GM21390 (cell line): ENCODE measurements around the gene GPX8.
A peak's percentile ranks its signal among the peaks of the same experiment; 100 is the strongest.

Experiments used
- ATAC-seq: cut with Tn5 transposase; IDR thresholded peaks from one replicate; pipeline ENCODE4 v1.9.1; 2021; ENCODE audit not compliant: unreplicated experiment

The GPX8 gene

DNA sequence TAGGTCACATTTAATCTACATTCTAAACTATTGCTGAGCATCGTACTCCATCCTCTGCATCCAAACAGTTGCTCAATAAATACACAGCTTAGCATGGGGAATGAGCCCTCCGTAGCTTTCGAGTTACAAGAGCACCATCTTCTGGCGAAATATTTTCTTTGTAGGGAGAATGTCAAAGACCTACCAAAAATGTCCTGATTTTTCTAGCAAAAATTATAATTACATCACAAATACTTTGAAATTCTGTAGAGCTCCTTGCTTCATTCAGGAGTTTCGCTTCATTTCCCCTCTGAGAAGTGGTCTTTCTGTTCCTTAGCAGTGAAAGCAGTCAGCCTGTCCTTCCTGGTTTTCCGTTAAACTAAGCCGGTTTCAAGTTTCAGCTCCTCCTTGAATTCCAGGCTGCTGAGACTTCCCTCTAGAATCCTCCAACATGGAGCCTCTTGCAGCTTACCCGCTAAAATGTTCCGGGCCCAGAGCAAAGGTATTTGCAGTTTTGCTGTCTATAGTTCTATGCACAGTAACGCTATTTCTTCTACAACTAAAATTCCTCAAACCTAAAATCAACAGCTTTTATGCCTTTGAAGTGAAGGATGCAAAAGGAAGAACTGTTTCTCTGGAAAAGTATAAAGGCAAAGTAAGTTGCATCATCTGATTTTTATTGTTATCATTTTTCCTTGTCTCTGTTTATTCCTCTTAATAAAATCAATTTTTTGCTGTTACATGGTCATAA lies at the start of gene GPX8:
Gene GPX8, plus strand, starts transcription at position 409 of the 730 bp plus-strand sequence. Its CDS starts 22 bp downstream, at position 431.
- ATAC-seq: no peak

DNA sequence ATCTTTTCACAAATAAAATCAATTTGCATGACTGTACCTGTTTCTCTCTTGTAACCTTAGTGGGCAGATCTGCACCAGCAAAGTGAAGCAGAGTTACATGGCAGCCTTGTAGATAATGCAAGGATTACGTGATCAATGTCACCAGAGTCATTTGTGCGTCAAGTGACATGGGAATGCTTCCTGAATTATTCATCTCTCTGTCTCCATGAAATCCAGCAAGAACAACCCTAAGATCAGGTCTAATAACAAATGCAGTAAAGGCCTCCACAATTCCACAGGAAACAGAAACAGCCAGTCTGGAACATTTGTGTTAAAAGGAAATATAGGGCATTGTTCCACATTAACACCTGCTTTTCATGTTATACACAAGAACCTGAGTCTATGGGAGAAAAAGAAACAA lies 49.8 kb upstream of the GPX8 start:
- ATAC-seq: no peak

GRCh38 chr5:55113327-55113726 lies 46.6 kb upstream of the GPX8 start:
- ATAC-seq: no peak

DNA sequence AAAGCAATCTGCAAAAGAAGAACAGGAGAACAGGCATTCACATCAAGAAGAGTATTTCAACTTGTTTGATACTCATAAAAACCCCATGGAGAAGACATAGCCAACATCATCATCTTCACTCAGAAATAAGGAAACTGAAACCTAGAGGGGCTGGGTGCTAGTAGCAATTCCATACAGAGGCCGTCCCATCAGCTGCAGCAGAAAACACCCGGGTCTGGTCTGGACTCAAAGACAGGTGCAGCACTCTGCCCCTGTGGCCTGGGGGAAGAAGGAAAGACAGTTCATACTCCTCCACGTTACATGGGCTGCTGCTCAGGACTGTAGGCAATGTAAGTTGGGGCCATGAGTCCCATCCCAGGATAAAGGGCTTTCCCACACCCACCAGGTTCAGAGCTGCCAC lies 45.9 kb upstream of the GPX8 start:
- ATAC-seq: no peak

GRCh38 chr5:55123365-55123764 lies 36.6 kb upstream of the GPX8 start:
- no peak for ATAC-seq

- no peak for ATAC-seq
Measured at GRCh38 chr5:55134053-55134722, 25.8 kb upstream of the GPX8 start.

- no peak for ATAC-seq
Measured at GRCh38 chr5:55136521-55136920, 23.4 kb upstream of the GPX8 start.

GRCh38 chr5:55140908-55141665 lies 18.9 kb upstream of the GPX8 start:
- no peak for ATAC-seq

GRCh38 chr5:55141945-55142690 lies 17.9 kb upstream of the GPX8 start:
- no peak for ATAC-seq

DNA sequence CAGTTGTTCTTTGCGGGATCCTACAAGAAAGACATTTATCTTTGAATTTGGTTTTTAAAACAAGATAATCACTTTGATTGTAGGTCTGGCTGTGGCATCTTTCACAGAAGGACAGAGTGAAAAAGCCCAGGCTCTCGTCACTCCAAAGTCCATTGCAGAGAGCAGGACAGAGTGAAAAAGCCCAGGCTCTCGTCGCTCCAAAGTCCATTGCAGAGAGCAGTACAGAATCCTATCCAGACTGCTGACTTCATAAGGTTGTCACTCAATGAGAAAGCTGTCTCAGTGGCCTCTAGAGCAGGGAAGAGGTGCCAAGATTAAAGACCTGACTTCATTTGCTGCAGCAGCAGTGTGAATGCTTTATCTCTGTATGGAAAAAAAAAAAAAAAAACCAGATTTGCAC lies 16.3 kb upstream of the GPX8 start:
- no peak for ATAC-seq

DNA sequence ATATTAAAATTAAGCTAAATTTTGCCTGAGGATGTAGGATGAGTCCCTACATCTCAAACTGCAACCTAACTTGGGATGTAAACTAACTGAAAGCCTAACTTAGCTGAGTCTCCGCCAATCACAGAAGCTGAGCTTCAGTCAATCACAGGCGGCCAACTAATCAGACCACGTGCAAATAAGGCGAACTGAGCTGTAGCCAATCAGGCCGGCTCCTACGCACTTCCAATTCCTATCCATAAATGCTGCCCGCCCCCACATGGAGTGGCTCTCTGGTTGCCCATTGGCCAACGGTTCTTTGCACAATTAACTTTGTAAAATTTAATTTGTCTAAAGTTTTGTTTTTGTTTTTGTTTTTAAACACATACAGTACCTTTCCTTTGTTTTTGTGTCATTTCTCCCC lies 13.9 kb upstream of the GPX8 start:
- ATAC-seq: no peak

GRCh38 chr5:55146543-55147151 lies 13.3 kb upstream of the GPX8 start:
- peak; percentile 92 for ATAC-seq

GRCh38 chr5:55149308-55149795 lies 10.6 kb upstream of the GPX8 start:
- no peak for ATAC-seq

GRCh38 chr5:55151923-55152842 lies 7.8 kb upstream of the GPX8 start:
- ATAC-seq: no peak

DNA sequence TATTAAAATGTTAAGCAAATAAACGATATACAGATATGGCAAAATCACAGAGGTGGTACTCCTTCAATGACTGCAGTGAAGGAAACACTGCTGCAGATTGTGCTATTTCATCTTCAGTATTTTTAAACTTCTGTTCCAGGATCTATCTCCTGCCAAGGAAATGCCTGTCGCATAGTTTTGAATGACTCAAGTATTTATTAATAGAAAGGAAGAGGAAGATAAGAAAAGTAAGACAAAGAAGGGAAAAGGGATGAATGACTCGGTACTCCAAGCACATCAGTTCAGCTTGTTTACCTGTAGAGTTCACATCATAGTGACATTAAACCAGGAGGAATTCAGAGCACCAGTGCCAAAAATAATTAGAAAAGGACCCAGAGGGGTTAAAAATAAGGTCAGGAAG lies 5.1 kb upstream of the GPX8 start:
- ATAC-seq: no peak

GRCh38 chr5:55160493-55161209 lies 680 bp downstream of the GPX8 start:
- no peak for ATAC-seq

DNA sequence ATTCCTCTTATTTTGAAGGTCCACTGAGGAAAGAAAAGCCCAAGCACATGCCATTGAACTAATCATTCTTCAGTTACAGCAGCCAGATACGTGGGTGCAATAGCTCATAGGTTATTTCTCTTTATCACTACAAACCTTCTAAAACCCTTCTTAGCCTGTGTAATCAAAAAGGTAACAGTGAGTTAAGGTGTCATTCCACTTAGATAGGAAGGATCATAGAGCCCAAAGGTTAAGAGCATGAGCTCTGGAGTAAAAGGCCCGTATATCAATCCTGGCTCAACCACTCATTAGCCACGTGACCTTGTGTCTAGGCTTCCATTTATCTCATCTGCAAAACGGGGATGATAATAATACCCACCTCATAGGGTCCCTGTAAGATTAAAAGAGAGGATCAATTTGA lies 2.7 kb downstream of the GPX8 start:
- no peak for ATAC-seq

- ATAC-seq: no peak
Measured at GRCh38 chr5:55171471-55171870, 11.5 kb downstream of the GPX8 start.
